H9 (cell line): ENCODE measurements around the gene PHACTR4. TPM values are rescaled to one million over a fixed set of nuclear protein-coding genes. Genes with fewer than 3 reads are reported as not detected.
A peak's percentile ranks its signal among the peaks of the same experiment; 100 is the strongest.
"Not testable (repeated sequence)": the region's sequence is repeated elsewhere in the genome, so short reads cannot be mapped to it uniquely, and the experiment has no call there.

Experiments used
- DNase-seq: peaks from one replicate; pipeline ENCODE4 v3.0.0-alpha.2; 2017
- H2AFZ ChIP-seq: one replicate; pipeline ENCODE4 v1.6.1; 2013; ENCODE audit warnings: mild to moderate bottlenecking, low read length, control low read depth, moderate library complexity
- H2AK5ac ChIP-seq: 2 replicates; pipeline ENCODE4 v1.6.1; 2013; ENCODE audit warnings: low read length, control low read depth, mixed read lengths; ENCODE audit not compliant: insufficient read length
- H2BK120ac ChIP-seq: one replicate; pipeline ENCODE4 v1.6.1; 2013; ENCODE audit warnings: low read depth, mild to moderate bottlenecking, low read length, control low read depth, inconsistent platforms; ENCODE audit not compliant: poor library complexity, severe bottlenecking
- H2BK12ac ChIP-seq: 2 replicates; pipeline ENCODE4 v1.6.1; 2013; ENCODE audit warnings: low read length, control low read depth, mixed read lengths, low read depth; ENCODE audit not compliant: insufficient read length
- H2BK15ac ChIP-seq: 2 replicates; pipeline ENCODE4 v1.6.1; 2013; ENCODE audit warnings: low read depth, low read length, control low read depth
- H2BK20ac ChIP-seq: one replicate; pipeline ENCODE4 v1.6.1; 2013; ENCODE audit warnings: low read depth, mild to moderate bottlenecking, low read length, control low read depth, inconsistent platforms; ENCODE audit not compliant: poor library complexity, severe bottlenecking
- H2BK5ac ChIP-seq: 2 replicates; pipeline ENCODE4 v1.6.1; 2013; ENCODE audit warnings: low read length, control low read depth, mixed read lengths; ENCODE audit not compliant: insufficient read length
- H3K14ac ChIP-seq: 2 replicates; pipeline ENCODE4 v1.6.1; 2013; ENCODE audit warnings: low read length, control low read depth; ENCODE audit not compliant: insufficient read depth
- H3K18ac ChIP-seq: 2 replicates; pipeline ENCODE4 v1.6.1; 2013; ENCODE audit warnings: low read depth, mild to moderate bottlenecking, mixed read lengths, low read length, control low read depth; ENCODE audit not compliant: insufficient read length
- H3K23ac ChIP-seq: 2 replicates; pipeline ENCODE4 v1.6.1; 2013; ENCODE audit warnings: low read length, control low read depth, mixed read lengths, low read depth; ENCODE audit not compliant: insufficient read length
- H3K23me2 ChIP-seq: 2 replicates; pipeline ENCODE4 v1.6.1; 2013; ENCODE audit warnings: low read depth, mild to moderate bottlenecking, mixed read lengths, low read length, control low read depth; ENCODE audit not compliant: insufficient read length, poor library complexity, severe bottlenecking
- H3K27ac ChIP-seq: 2 replicates; pipeline ENCODE4 v1.5.1; 2013; ENCODE audit warnings: low read length, control low read depth, mixed read lengths, low read depth; ENCODE audit not compliant: insufficient read length
- H3K27me3 ChIP-seq: 2 replicates; pipeline ENCODE4 v1.6.1; 2013; ENCODE audit warnings: low read length, control low read depth, inconsistent platforms; ENCODE audit not compliant: insufficient read depth
- H3K4ac ChIP-seq: 2 replicates; pipeline ENCODE4 v1.6.1; 2013; ENCODE audit warnings: low read depth, mild to moderate bottlenecking, control low read depth, inconsistent platforms, low read length, moderate library complexity
- H3K4me1 ChIP-seq: 2 replicates; pipeline ENCODE4 v1.6.1; 2013; ENCODE audit warnings: low read length, control low read depth, inconsistent platforms; ENCODE audit not compliant: insufficient read depth
- H3K4me2 ChIP-seq: 2 replicates; pipeline ENCODE4 v1.6.1; 2013; ENCODE audit warnings: low read length, control low read depth, mixed read lengths; ENCODE audit not compliant: insufficient read length, insufficient read depth
- H3K56ac ChIP-seq: 2 replicates; pipeline ENCODE4 v1.6.1; 2013; ENCODE audit warnings: low read depth, mild to moderate bottlenecking, mixed read lengths, low read length, control low read depth; ENCODE audit not compliant: insufficient read length
- H3K79me1 ChIP-seq: 2 replicates; pipeline ENCODE4 v1.6.1; 2013; ENCODE audit warnings: low read depth, mild to moderate bottlenecking, moderate library complexity, low read length, control low read depth, inconsistent platforms; ENCODE audit not compliant: insufficient read depth, poor library complexity, severe bottlenecking
- H3K79me2 ChIP-seq: 2 replicates; pipeline ENCODE4 v1.6.1; 2013; ENCODE audit warnings: low read length, control low read depth, inconsistent platforms; ENCODE audit not compliant: insufficient read depth
- H3K9ac ChIP-seq: 2 replicates; pipeline ENCODE4 v1.6.1; 2013; ENCODE audit warnings: low read length, control low read depth, mixed read lengths; ENCODE audit not compliant: insufficient read length; ENCODE audit errors: extremely low read depth
- H3K9me3 ChIP-seq: one replicate; pipeline ENCODE4 v1.6.1; 2013; ENCODE audit warnings: low read depth, low read length, inconsistent platforms; ENCODE audit not compliant: control insufficient read depth
- H3T11ph ChIP-seq: one replicate; pipeline ENCODE4 v1.6.1; 2013; ENCODE audit warnings: mild to moderate bottlenecking, low read length, control low read depth, inconsistent platforms
- H4K20me1 ChIP-seq: one replicate; pipeline ENCODE4 v1.6.1; 2013; ENCODE audit not compliant: control insufficient read depth, insufficient read length, insufficient read depth
- H4K5ac ChIP-seq: 2 replicates; pipeline ENCODE4 v1.6.1; 2013; ENCODE audit warnings: low read depth, mild to moderate bottlenecking, mixed read lengths, low read length, control low read depth; ENCODE audit not compliant: insufficient read length
- H4K8ac ChIP-seq: replicated peaks from 2 replicates; pipeline ENCODE4 v1.6.1; 2013; ENCODE audit warnings: low read length, control low read depth, mixed read lengths, low read depth; ENCODE audit not compliant: insufficient read length
- H4K91ac ChIP-seq: 2 replicates; pipeline ENCODE4 v1.6.1; 2013; ENCODE audit warnings: low read depth, mild to moderate bottlenecking, moderate library complexity, mixed read lengths, low read length, control low read depth; ENCODE audit not compliant: insufficient read length
- H3K27ac Mint-ChIP-seq, 3 experiments: 2 replicates in 2 of 3; 3 replicates in 1 of 3; pipeline ENCODE4 v1.8.0; 2020 to 2021; ENCODE audit warnings: mixed read lengths in 3 of 3, mild to moderate bottlenecking in 1 of 3, moderate library complexity in 1 of 3
- H3K27me3 Mint-ChIP-seq: 2 replicates; pipeline ENCODE4 v1.8.0; 2021; ENCODE audit warnings: low read depth, mild to moderate bottlenecking, moderate library complexity, mixed read lengths
- H3K36me3 Mint-ChIP-seq, 3 experiments: 2 replicates in 2 of 3; 3 replicates in 1 of 3; pipeline ENCODE4 v1.8.0; 2020 to 2021; ENCODE audit warnings: low read depth in 3 of 3, mixed read lengths in 3 of 3; ENCODE audit not compliant: insufficient read depth in 1 of 3
- H3K4me1 Mint-ChIP-seq, 2 experiments: 2 replicates each; pipeline ENCODE4 v1.8.0; 2020; ENCODE audit warnings: mixed read lengths in 2 of 2
- H3K4me3 Mint-ChIP-seq, 2 experiments: 2 replicates in 1 of 2; 3 replicates in 1 of 2; pipeline ENCODE4 v1.8.0; 2020 to 2021; ENCODE audit warnings: mild to moderate bottlenecking in 2 of 2, mixed read lengths in 2 of 2, moderate library complexity in 1 of 2
- H3K9me3 Mint-ChIP-seq, 2 experiments: 2 replicates in 1 of 2; 3 replicates in 1 of 2; pipeline ENCODE4 v1.8.0; 2020; ENCODE audit warnings: mild to moderate bottlenecking in 2 of 2, mixed read lengths in 2 of 2, moderate library complexity in 1 of 2
- WGBS: extraction: QIAGEN DNeasy Blood & Tissue Kit; methylation state at CpG from one replicate; pipeline ENCODE4 v1.1.7; 2013; ENCODE audit warnings: missing lambda C conversion rate, low lambda C conversion rate, mixed read lengths; ENCODE audit not compliant: insufficient read length; ENCODE audit errors: extremely low coverage; 5-methylcytosine and 5-hydroxymethylcytosine counted together
- total RNA-seq: library from RNA; stranded (reverse); gene quantifications from 2 replicates; pipeline ENCODE4 v1.2.1, GENCODE V29; 2021
- TF ChIP-seq, protein P1 (sequence below): fragments of 200-600 bp; sonication (generic); conservative IDR thresholded peaks from 3 replicates; pipeline ENCODE4 v1.8.0; 2021; ENCODE audit warnings: antibody characterized with exemption, mild to moderate bottlenecking

The PHACTR4 gene
- total RNA-seq, 1 experiment from 2014 or later: 54.0 TPM

DNA sequence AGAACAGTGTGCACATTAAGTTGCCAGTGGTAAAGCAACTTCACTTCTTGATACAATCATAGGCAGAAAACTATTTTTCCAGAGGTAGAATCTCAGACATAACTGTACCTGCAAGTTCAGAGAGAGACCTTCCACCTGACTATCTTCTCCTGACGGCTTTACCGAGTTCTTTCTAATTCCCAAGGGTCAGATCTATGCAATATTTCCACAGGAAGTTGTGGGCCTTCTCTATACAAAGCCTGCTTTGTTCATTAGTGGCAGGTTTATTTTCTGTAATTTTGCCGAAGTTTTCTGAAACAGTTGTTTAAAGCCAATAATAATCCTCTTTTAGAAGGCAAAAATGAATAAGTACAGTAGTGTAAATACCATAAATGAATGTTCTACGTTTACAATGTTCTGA is 78.1 kb downstream of the PHACTR4 start:
- Mint-ChIP-seq H3K27ac (no peak overlapping the region), H3K27me3 (no peaks in the 10 kb centered on the region), H3K4me1 (no peaks in the 10 kb centered on the region), H3K4me3 (no peak overlapping the region), H3K36me3 (peaks cover 0 to 11% (median 5%) of the 10 kb centered on the region in 3 experiments; a peak in 3 of 7 replicates), H3K9me3 (no peaks in the 10 kb centered on the region; a peak in 2 of 5 replicates)
- Histone ChIP-seq H3K79me1 (no peaks in the 10 kb centered on the region), H3K56ac (no peak overlapping the region), H3K4me2 (no peak overlapping the region), H2AFZ (no peak overlapping the region), H3K4ac (no peak overlapping the region), H3K9ac (no peak overlapping the region), H2BK5ac (no peak overlapping the region), H3K79me2 (no peaks in the 10 kb centered on the region), H3K14ac (no peak overlapping the region), H3K27me3 (no peaks in the 10 kb centered on the region), H3K18ac (no peak overlapping the region), H2BK120ac (no peak overlapping the region), H3K27ac (no peak overlapping the region), H4K91ac (no peak overlapping the region), H3K23me2 (no peaks in the 10 kb centered on the region), H3K23ac (no peak overlapping the region), H2AK5ac (no peak overlapping the region), H4K8ac (no peak overlapping the region), H2BK20ac (no peak overlapping the region), H3K4me1 (no peaks in the 10 kb centered on the region), H4K20me1 (no peaks in the 10 kb centered on the region), H3K9me3 (no peaks in the 10 kb centered on the region), H3T11ph (no peak overlapping the region), H2BK15ac (no peak overlapping the region), H2BK12ac (no peak overlapping the region), H4K5ac (no peak overlapping the region)
- TF ChIP-seq, protein P1, sequence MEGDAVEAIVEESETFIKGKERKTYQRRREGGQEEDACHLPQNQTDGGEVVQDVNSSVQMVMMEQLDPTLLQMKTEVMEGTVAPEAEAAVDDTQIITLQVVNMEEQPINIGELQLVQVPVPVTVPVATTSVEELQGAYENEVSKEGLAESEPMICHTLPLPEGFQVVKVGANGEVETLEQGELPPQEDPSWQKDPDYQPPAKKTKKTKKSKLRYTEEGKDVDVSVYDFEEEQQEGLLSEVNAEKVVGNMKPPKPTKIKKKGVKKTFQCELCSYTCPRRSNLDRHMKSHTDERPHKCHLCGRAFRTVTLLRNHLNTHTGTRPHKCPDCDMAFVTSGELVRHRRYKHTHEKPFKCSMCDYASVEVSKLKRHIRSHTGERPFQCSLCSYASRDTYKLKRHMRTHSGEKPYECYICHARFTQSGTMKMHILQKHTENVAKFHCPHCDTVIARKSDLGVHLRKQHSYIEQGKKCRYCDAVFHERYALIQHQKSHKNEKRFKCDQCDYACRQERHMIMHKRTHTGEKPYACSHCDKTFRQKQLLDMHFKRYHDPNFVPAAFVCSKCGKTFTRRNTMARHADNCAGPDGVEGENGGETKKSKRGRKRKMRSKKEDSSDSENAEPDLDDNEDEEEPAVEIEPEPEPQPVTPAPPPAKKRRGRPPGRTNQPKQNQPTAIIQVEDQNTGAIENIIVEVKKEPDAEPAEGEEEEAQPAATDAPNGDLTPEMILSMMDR: no peak
- DNase-seq: no peak
- WGBS: no CpG with 5 or more reads among the region's 4 CpGs

DNA sequence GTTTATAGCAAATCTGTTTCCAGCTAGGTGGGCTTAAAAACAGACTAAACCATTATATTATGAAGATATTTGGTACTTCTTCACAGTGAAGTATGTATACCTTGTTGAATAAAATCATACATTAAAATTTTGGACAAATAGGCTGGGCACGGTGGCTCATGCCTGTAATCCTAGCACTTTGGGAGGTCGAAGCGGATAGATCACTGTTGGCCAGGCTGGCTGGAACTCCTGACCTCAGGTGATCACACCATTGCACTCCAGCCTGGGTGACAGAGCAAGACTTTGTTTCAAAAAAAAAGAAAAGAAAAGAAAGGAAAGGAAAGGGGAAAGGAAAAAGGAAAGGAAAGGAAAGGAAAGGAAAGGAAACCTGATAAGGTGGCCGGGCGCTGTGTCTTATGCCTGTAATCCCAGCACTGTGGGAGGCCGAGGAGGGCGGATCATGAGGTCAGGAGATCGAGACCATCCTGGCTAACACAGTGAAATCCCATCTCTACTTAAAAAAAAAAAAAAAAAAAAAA is 78.6 kb downstream of the PHACTR4 start:
- H3K4me1 ChIP-seq, H4K91ac ChIP-seq, H3K27me3 Mint-ChIP-seq, DNase-seq, H3K23ac ChIP-seq, H4K5ac ChIP-seq, H3K4me2 ChIP-seq, H3K79me2 ChIP-seq, H3K27ac ChIP-seq, H3K4me3 Mint-ChIP-seq, H3K27me3 ChIP-seq, H3K79me1 ChIP-seq, H2AK5ac ChIP-seq, H2BK15ac ChIP-seq, H3K4me1 Mint-ChIP-seq, H3K9me3 Mint-ChIP-seq, H3K14ac ChIP-seq, H3K4ac ChIP-seq, H3K56ac ChIP-seq, H3K18ac ChIP-seq, H3T11ph ChIP-seq, H2BK20ac ChIP-seq, H3K9ac ChIP-seq, H2BK12ac ChIP-seq, H2BK5ac ChIP-seq, H3K23me2 ChIP-seq, H4K8ac ChIP-seq, H3K9me3 ChIP-seq, H4K20me1 ChIP-seq, H3K36me3 Mint-ChIP-seq, H2AFZ ChIP-seq, H2BK120ac ChIP-seq: not testable (repeated sequence)
- H3K27ac Mint-ChIP-seq: peak overlapping the region in 1 of 3 experiments; percentile 87; a peak in 2 of 7 replicates
- no CpG with 5 or more reads among the region's 8 CpGs for WGBS
